A549 (cell line): ENCODE measurements around the gene TIPARP. TPM values are rescaled to one million over a fixed set of nuclear protein-coding genes. Genes with fewer than 3 reads are reported as not detected.

ENCODE experiments used
- polyA plus RNA-seq, 4 experiments: library from polyadenylated mRNA; depleted of rRNA in 3 of 4; stranded (reverse); fragments of >200 nt; fragmentation: RNase III in 1 of 4; extraction: RNeasy Plus Mini Kit Qiagen cat#74134 plus additional on column Dnase treatment in 1 of 4; gene quantifications; 2 replicates in 3 of 4; 3 replicates in 1 of 4; pipeline ENCODE4 v1.2.3, GENCODE V29; 2011 to 2017

The TIPARP gene
- polyA plus RNA-seq, 2 of the 4 experiments (the other 2 are of a cell fraction), result 11.8 to 16.5 TPM

Other genes with a start within 250 kb of the TIPARP start
- gene SSR3, start 119.5 kb upstream of the TIPARP start, polyA plus RNA-seq (2011; rRNA removed), result 187 and 242 TPM in 2 replicates
- 154 to 166 TPM (median 156 TPM) in 3 replicates for gene SSR3, start 119.5 kb upstream of the TIPARP start, polyA plus RNA-seq (2017; fragmentation: RNase III; extraction: RNeasy Plus Mini Kit Qiagen cat#74134 plus additional on column Dnase treatment)
- gene LEKR1, start 151.8 kb downstream of the TIPARP start, polyA plus RNA-seq (2011; rRNA removed), result 0.69 and 1.4 TPM in 2 replicates
- gene LEKR1, start 151.8 kb downstream of the TIPARP start, polyA plus RNA-seq (2017; fragmentation: RNase III; extraction: RNeasy Plus Mini Kit Qiagen cat#74134 plus additional on column Dnase treatment), result 0.89 to 1.3 TPM (median 1.2 TPM) in 3 replicates